ENCODE results near the gene OR14C36.

GRCh38 chr1:248388426-248388825 lies 39.9 kb downstream of the OR14C36 start:
- TF ChIP-seq CBX5 (IDR thresholded peaks at IDR 0.05; ENCODE audit: borderline replicate concordance, low read depth) (no peak), GTF2F1 (IDR thresholded peaks at IDR 0.05; ENCODE audit: low read depth, low read length) (no peak), ZNF318 (IDR thresholded peaks at IDR 0.05; ENCODE audit: borderline replicate concordance in 1 of 2, low read depth in 1 of 2) (no peak), E2F1 (CRISPR knock-in tag; IDR thresholded peaks at IDR 0.05) (no peak), CTCF (IDR thresholded peaks at IDR 0.05 in 2 of 3, conservative IDR thresholded peaks at IDR 0.05 in 1 of 3; ENCODE audit: insufficient read depth in 2 of 3, low read depth in 1 of 3, low read length in 3 of 3) (no peak), FOS (IDR thresholded peaks at IDR 0.05; ENCODE audit: extremely low read depth, insufficient read length) (no peak), EZH2 (IDR thresholded peaks at IDR 0.05; ENCODE audit: borderline replicate concordance, low read depth, low read length) (no peak), ZNF280B (CRISPR knock-in tag; IDR thresholded peaks at IDR 0.05) (no peak), TAF1 (IDR thresholded peaks at IDR 0.05; ENCODE audit: control insufficient read depth, extremely low read depth, insufficient read depth, low read length, severe bottlenecking) (no peak), NFIC (IDR thresholded peaks at IDR 0.05) (no peak)
